Prostate gland (tissue), 2 donors: Measurements from ENCODE around the gene HCN4.

Experiments
- CTCF ChIP-seq, 4 experiments: fragments of 200-600 bp in 2 of 4; fragments of 450-650 bp in 2 of 4; sonication (generic) in 2 of 4; IDR thresholded peaks; 1 replicate in 3 of 4; 2 replicates in 1 of 4; pipeline ENCODE4 v1.5.1; 2016 to 2019; ENCODE audit warnings: antibody characterized with exemption in 4 of 4, mild to moderate bottlenecking in 2 of 4, moderate library complexity in 2 of 4
- POLR2A ChIP-seq: fragments of 450-650 bp; IDR thresholded peaks from one replicate; pipeline ENCODE4 v1.6.1; 2016; ENCODE audit warnings: antibody characterized with exemption, mild to moderate bottlenecking
- POLR2AphosphoS5 ChIP-seq: sonication (generic); formaldehyde crosslinking; IDR thresholded peaks from one replicate; pipeline ENCODE4 v1.6.1; 2017; ENCODE audit warnings: antibody characterized with exemption

GRCh38 chr15:73340502-73341192 is 28.1 kb downstream of the HCN4 start:
- TF ChIP-seq CTCF (IDR thresholded peaks at IDR 0.05) (no peak), POLR2A (no peak), POLR2AphosphoS5 (no peak)
